Stomach (tissue), 9 donors: ENCODE results near the gene SULT1C4. TPM values are rescaled to one million over a fixed set of nuclear protein-coding genes. Genes with fewer than 3 reads are reported as not detected.

Experiments used
- DNase-seq, 2 donors: peaks; one replicate each; pipeline versions ENCODE4 v3.0.0 to v3.0.0-alpha.2; 2013 to 2019
- H3K27ac ChIP-seq, 5 donors: fragments of 200-600 bp in 4 of 5; sonication (generic) in 4 of 5; one replicate each; pipeline ENCODE4 v1.5.1; 2013 to 2019; ENCODE audit warnings: mild to moderate bottlenecking in 1 of 5, moderate library complexity in 1 of 5
- H3K27me3 ChIP-seq, 3 donors: fragments of 200-600 bp; sonication (generic); one replicate each; pipeline ENCODE4 v1.5.1; 2017 to 2019; ENCODE audit warnings: mixed run types in 1 of 3
- H3K36me3 ChIP-seq, 4 donors: fragments of 200-600 bp; sonication (generic); 1 replicate in 3 of 4; 2 replicates in 1 of 4; pipeline ENCODE4 v1.5.1; 2016 to 2019
- H3K4me1 ChIP-seq, 4 donors: fragments of 200-600 bp; sonication (generic); one replicate each; pipeline ENCODE4 v1.5.1; 2016 to 2019
- H3K4me3 ChIP-seq, 4 donors: fragments of 200-600 bp; sonication (generic) in 3 of 4; one replicate each; pipeline ENCODE4 v1.5.1; 2016 to 2019; ENCODE audit warnings: mild to moderate bottlenecking in 1 of 4
- H3K9me3 ChIP-seq, 4 donors: fragments of 200-600 bp; sonication (generic); one replicate each; pipeline ENCODE4 v1.5.1; 2016 to 2019
- EP300 ChIP-seq: sonication (generic); formaldehyde crosslinking; IDR thresholded peaks from one replicate; pipeline ENCODE4 v1.6.1; 2017; ENCODE audit warnings: antibody characterized with exemption
- POLR2A ChIP-seq, 4 donors: fragments of 450-650 bp; IDR thresholded peaks; one replicate each; pipeline ENCODE4 v1.6.1; 2016; ENCODE audit warnings: antibody characterized with exemption in 4 of 4, control low read depth in 2 of 4, mild to moderate bottlenecking in 1 of 4, moderate library complexity in 1 of 4
- POLR2AphosphoS5 ChIP-seq, 3 donors: sonication (generic); formaldehyde crosslinking; IDR thresholded peaks; one replicate each; pipeline ENCODE4 v1.6.1; 2016; ENCODE audit warnings: antibody characterized with exemption in 3 of 3
- WGBS, 5 donors: extraction: QIAGEN DNeasy Blood & Tissue Kit in 3 of 5; methylation state at CpG; one replicate each; pipeline versions ENCODE4 v1.1.5 to v1.1.7; 2013 to 2018; 5-methylcytosine and 5-hydroxymethylcytosine counted together
- intact Hi-C: fragments of 100-400 bp; cut with DNase I; formaldehyde crosslinking; loops from one replicate; pipeline ENCODE4 v1.15.1; 2023; ENCODE audit warnings: low total_unique reads
- polyA plus RNA-seq, 3 donors: library from polyadenylated mRNA; stranded (reverse); fragments of 200-250 nt; gene quantifications; one replicate each; pipeline ENCODE4 v1.2.3, GENCODE V29; 2013
- total RNA-seq, 5 donors: library from RNA; depleted of rRNA; stranded (reverse); fragments of >200 nt; gene quantifications; one replicate each; pipeline versions ENCODE4 v1.1.0 to v1.2.3, GENCODE V29; 2014 to 2016
- TF ChIP-seq, protein P1 (sequence below), 7 experiments: fragments of 450-650 bp in 4 of 7; fragments of 200-600 bp in 3 of 7; sonication (generic) in 3 of 7; IDR thresholded peaks; one replicate each; pipeline ENCODE4 v1.5.1; 2016 to 2019; ENCODE audit warnings: antibody characterized with exemption in 7 of 7, control low read depth in 2 of 7, mild to moderate bottlenecking in 1 of 7
- donor health status: healthy with polysubstance abuse.
- donor health status: Bipolar disorder and iron deficiency.
- donor health status: healthy.

The SULT1C4 gene
- total and polyA plus RNA-seq, 8 donors, result 0.62 to 20.7 (median 2.0) TPM; not detected in 3

DNA sequence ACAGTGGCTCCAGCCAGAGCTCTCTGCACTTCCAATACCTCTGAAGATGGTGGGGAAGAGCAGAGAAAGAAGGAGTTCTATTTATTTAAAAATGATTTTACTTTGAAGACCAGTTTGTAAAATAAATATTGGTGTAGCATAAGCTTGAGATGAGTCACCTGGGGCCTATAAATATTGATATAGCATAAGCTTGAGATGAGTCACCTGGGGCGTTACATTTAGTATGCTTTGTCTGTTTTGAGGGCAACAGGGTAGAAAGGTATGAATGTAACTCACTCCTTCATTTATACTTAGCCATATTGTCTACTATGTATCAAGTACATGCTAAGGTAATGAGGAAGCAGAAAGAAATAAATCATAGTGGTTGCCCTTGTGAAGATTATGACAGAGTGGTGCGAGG is 7.7 kb upstream of the SULT1C4 start:
- Histone ChIP-seq H3K27ac (no peak overlapping the region), H3K4me1 (peaks cover 0 to 11% (median 4%) of the 10 kb centered on the region in 4 donors), H3K4me3 (no peak overlapping the region), H3K36me3 (no peaks in the 10 kb centered on the region), H3K9me3 (no peaks in the 10 kb centered on the region), H3K27me3 (no peaks in the 10 kb centered on the region)
- 68 to 74% (median 70%) methylated on average over 2 of the region's 2 CpGs for WGBS, 5 donors
- intact Hi-C loops, result no loop called here
- peak in 1 of 2 donors; percentile 55 for DNase-seq
- TF ChIP-seq, protein P1, sequence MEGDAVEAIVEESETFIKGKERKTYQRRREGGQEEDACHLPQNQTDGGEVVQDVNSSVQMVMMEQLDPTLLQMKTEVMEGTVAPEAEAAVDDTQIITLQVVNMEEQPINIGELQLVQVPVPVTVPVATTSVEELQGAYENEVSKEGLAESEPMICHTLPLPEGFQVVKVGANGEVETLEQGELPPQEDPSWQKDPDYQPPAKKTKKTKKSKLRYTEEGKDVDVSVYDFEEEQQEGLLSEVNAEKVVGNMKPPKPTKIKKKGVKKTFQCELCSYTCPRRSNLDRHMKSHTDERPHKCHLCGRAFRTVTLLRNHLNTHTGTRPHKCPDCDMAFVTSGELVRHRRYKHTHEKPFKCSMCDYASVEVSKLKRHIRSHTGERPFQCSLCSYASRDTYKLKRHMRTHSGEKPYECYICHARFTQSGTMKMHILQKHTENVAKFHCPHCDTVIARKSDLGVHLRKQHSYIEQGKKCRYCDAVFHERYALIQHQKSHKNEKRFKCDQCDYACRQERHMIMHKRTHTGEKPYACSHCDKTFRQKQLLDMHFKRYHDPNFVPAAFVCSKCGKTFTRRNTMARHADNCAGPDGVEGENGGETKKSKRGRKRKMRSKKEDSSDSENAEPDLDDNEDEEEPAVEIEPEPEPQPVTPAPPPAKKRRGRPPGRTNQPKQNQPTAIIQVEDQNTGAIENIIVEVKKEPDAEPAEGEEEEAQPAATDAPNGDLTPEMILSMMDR (IDR thresholded peaks at IDR 0.05), result no peak
- no peak for TF ChIP-seq POLR2AphosphoS5 (IDR thresholded peaks at IDR 0.05)
- TF ChIP-seq EP300, result no peak

DNA sequence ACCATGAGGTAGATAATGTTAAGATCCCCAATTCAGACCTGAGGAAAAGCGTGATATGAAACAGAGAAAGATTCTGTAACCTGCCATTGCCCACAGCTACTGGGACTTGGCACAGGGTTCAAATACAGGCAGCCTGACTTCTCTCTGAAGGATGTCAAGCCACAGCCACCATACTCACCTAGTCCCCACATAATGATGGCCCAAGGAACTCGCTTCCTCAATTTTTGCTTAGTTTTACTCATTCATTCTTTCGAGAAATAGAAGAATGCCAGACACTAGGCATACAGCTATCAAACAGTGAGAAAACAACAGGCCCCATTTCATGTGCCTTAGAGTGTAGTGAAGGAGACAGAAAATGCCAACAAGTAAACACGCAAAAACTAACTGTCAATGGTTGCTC is 980 bp upstream of the SULT1C4 start:
- WGBS, 5 donors, result 65 to 86% (median 83%) methylated on average over 4 of the region's 4 CpGs

DNA sequence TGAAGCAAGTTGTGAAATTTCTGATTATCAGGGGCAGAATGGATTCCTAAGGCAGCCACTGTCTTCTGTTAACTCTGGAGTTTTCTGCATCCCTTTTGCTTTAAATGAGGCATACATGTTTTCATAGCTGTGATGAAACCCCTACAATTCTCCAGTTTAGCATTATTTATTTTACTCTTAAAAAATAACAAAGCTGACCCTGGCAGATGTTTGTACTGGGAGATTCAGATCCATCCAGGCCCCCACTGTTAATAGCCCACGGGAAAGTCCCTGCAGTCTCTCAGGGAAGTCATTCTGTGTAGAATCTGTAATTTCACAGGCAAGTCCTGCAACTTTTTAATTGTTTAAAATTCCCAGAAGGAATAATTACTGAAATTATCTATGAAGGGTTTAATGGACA is 353 bp upstream of the SULT1C4 start:
- H3K4me1 ChIP-seq, result peaks cover 0 to 30% (median 14%) of the 10 kb centered on the region in 4 donors
- peak overlapping the region; percentile 29 to 39 (median 34) for H3K4me3 ChIP-seq
- no peaks in the 10 kb centered on the region for H3K9me3 ChIP-seq
- peak overlapping the region in 4 of 5 donors; percentile 39 to 80 (median 68) for H3K27ac ChIP-seq
- TF ChIP-seq POLR2A (IDR thresholded peaks at IDR 0.05), result no peak
- TF ChIP-seq EP300, result no peak
- TF ChIP-seq, protein P1 (IDR thresholded peaks at IDR 0.05), result no peak
- TF ChIP-seq POLR2AphosphoS5 (IDR thresholded peaks at IDR 0.05), result no peak
- no peaks in the 10 kb centered on the region for H3K27me3 ChIP-seq
- WGBS, 5 donors, result 35 to 44% (median 40%) methylated on average over 1 of the region's 1 CpG
- no peaks in the 10 kb centered on the region for H3K36me3 ChIP-seq
- intact Hi-C loops, result no loop called here
- DNase-seq, result no peak

More for the DNA sequence above, 980 bp upstream of the SULT1C4 start:
- Histone ChIP-seq H3K9me3 (no peaks in the 10 kb centered on the region), H3K4me3 (no peak overlapping the region), H3K36me3 (no peaks in the 10 kb centered on the region), H3K27me3 (no peaks in the 10 kb centered on the region), H3K27ac (peak overlapping the region in 2 of 5 donors; percentile 69 to 80), H3K4me1 (peaks cover 0 to 30% (median 14%) of the 10 kb centered on the region in 4 donors)
- intact Hi-C loops, result no loop called here
- no peak for DNase-seq
- no peak for TF ChIP-seq POLR2A (IDR thresholded peaks at IDR 0.05)
- no peak for TF ChIP-seq POLR2AphosphoS5 (IDR thresholded peaks at IDR 0.05)
- TF ChIP-seq EP300, result no peak
- TF ChIP-seq, protein P1 (IDR thresholded peaks at IDR 0.05), result no peak

DNA sequence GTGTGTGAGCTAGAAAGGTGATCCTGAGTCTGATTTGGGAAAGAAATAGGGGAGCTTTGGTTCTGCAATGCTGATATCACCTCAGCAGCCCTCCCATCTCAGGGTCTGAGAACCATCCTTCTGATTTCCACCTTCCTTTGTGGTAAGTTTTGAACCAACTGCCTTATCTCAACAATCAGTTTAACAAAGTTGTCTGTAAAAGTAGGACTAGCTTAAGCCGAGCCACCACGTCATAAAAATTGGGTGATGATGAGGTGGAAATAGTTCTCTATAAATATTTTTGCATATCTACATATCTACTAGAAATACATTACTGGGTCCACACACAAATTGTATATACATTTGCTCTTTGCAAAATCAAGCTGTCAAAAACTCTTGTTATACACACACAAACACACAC is 1.1 kb downstream of the SULT1C4 start:
- Histone ChIP-seq H3K4me3 (peak overlapping the region in 3 of 4 donors; percentile 33 to 39 (median 34)), H3K27me3 (no peaks in the 10 kb centered on the region), H3K27ac (peak overlapping the region in 2 of 5 donors; percentile 69 to 80), H3K9me3 (no peaks in the 10 kb centered on the region), H3K4me1 (peaks cover 0 to 23% (median 13%) of the 10 kb centered on the region in 4 donors), H3K36me3 (peaks cover 0 to 7% (median 0%) of the 10 kb centered on the region in 4 donors)
- DNase-seq, result peak in 1 of 2 donors; percentile 25
- 38 to 70% (median 49%) methylated on average over 2 of the region's 2 CpGs for WGBS, 5 donors
- TF ChIP-seq, protein P1 (IDR thresholded peaks at IDR 0.05), result no peak
- TF ChIP-seq EP300, result no peak
- TF ChIP-seq POLR2A (IDR thresholded peaks at IDR 0.05), result no peak
- no peak for TF ChIP-seq POLR2AphosphoS5 (IDR thresholded peaks at IDR 0.05)
- intact Hi-C loops, result no loop called here
